Measurements from ENCODE around the gene USP4.

USP4 gene

GRCh38 chr3:49371946-49372345 is 32.1 kb upstream of the USP4 start:
- Histone ChIP-seq H3K4me3 (ENCODE audit: low read depth, low read length, poor library complexity, severe bottlenecking) (no peak overlapping the region), H3K4me1 (ENCODE audit: insufficient read depth, low read length, severe bottlenecking) (no peaks in the 10 kb centered on the region), H4K20me1 (ENCODE audit: insufficient read depth, low read length) (no peaks in the 10 kb centered on the region), H3K4me2 (ENCODE audit: low read length) (no peak overlapping the region), H3K9me3 (ENCODE audit: low read length) (no peaks in the 10 kb centered on the region), H2AFZ (ENCODE audit: low read length) (no peak overlapping the region), H3K27ac (ENCODE audit: low read depth, low read length, poor library complexity, severe bottlenecking) (no peak overlapping the region), H3K36me3 (ENCODE audit: insufficient read depth, low read length) (peaks cover 90% of the 10 kb centered on the region), H3K9ac (ENCODE audit: low read length) (no peak overlapping the region), H3K27me3 (ENCODE audit: insufficient read depth, low read length) (no peaks in the 10 kb centered on the region), H3K79me2 (ENCODE audit: insufficient read depth, low read length) (peaks cover 40% of the 10 kb centered on the region), H3K9me2 (ENCODE audit: low read depth, low read length) (no peaks in the 10 kb centered on the region), H3F3A (ENCODE audit: insufficient read depth, low read length) (no peaks in the 10 kb centered on the region)
- TF ChIP-seq, protein P1, sequence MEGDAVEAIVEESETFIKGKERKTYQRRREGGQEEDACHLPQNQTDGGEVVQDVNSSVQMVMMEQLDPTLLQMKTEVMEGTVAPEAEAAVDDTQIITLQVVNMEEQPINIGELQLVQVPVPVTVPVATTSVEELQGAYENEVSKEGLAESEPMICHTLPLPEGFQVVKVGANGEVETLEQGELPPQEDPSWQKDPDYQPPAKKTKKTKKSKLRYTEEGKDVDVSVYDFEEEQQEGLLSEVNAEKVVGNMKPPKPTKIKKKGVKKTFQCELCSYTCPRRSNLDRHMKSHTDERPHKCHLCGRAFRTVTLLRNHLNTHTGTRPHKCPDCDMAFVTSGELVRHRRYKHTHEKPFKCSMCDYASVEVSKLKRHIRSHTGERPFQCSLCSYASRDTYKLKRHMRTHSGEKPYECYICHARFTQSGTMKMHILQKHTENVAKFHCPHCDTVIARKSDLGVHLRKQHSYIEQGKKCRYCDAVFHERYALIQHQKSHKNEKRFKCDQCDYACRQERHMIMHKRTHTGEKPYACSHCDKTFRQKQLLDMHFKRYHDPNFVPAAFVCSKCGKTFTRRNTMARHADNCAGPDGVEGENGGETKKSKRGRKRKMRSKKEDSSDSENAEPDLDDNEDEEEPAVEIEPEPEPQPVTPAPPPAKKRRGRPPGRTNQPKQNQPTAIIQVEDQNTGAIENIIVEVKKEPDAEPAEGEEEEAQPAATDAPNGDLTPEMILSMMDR (IDR thresholded peaks at IDR 0.05; ENCODE audit: low read length): no peak
- no peak for TF ChIP-seq EZH2 (IDR thresholded peaks at IDR 0.05; ENCODE audit: borderline replicate concordance, low read length)

GRCh38 chr3:49370585-49371290 is 30.9 kb upstream of the USP4 start:
- no peaks in the 10 kb centered on the region for H3K9me3 ChIP-seq (ENCODE audit: low read length)
- no peaks in the 10 kb centered on the region for H3K9me2 ChIP-seq (ENCODE audit: low read depth, low read length)
- H3K36me3 ChIP-seq (ENCODE audit: insufficient read depth, low read length): peaks cover 95% of the 10 kb centered on the region
- H3K4me3 ChIP-seq (ENCODE audit: low read depth, low read length, poor library complexity, severe bottlenecking): no peak overlapping the region
- no peaks in the 10 kb centered on the region for H3K4me1 ChIP-seq (ENCODE audit: insufficient read depth, low read length, severe bottlenecking)
- TF ChIP-seq, protein P1 (IDR thresholded peaks at IDR 0.05; ENCODE audit: low read length): no peak
- TF ChIP-seq EZH2 (IDR thresholded peaks at IDR 0.05; ENCODE audit: borderline replicate concordance, low read length): no peak
- no peaks in the 10 kb centered on the region for H4K20me1 ChIP-seq (ENCODE audit: insufficient read depth, low read length)
- no peak overlapping the region for H3K4me2 ChIP-seq (ENCODE audit: low read length)
- no peaks in the 10 kb centered on the region for H3F3A ChIP-seq (ENCODE audit: insufficient read depth, low read length)
- no peak overlapping the region for H3K27ac ChIP-seq (ENCODE audit: low read depth, low read length, poor library complexity, severe bottlenecking)
- H3K9ac ChIP-seq (ENCODE audit: low read length): no peak overlapping the region
- H3K79me2 ChIP-seq (ENCODE audit: insufficient read depth, low read length): peaks cover 29% of the 10 kb centered on the region
- no peaks in the 10 kb centered on the region for H3K27me3 ChIP-seq (ENCODE audit: insufficient read depth, low read length)
- no peak overlapping the region for H2AFZ ChIP-seq (ENCODE audit: low read length)

GRCh38 chr3:49362561-49362960 is 22.7 kb upstream of the USP4 start:
- Histone ChIP-seq H3K9me2 (ENCODE audit: low read depth, low read length) (no peaks in the 10 kb centered on the region), H3K4me2 (ENCODE audit: low read length) (no peak overlapping the region), H3K9ac (ENCODE audit: low read length) (no peak overlapping the region), H3K9me3 (ENCODE audit: low read length) (no peaks in the 10 kb centered on the region), H3K4me1 (ENCODE audit: insufficient read depth, low read length, severe bottlenecking) (peaks cover 13% of the 10 kb centered on the region), H3K79me2 (ENCODE audit: insufficient read depth, low read length) (no peaks in the 10 kb centered on the region), H2AFZ (ENCODE audit: low read length) (no peak overlapping the region), H3K4me3 (ENCODE audit: low read depth, low read length, poor library complexity, severe bottlenecking) (no peak overlapping the region), H3K27me3 (ENCODE audit: insufficient read depth, low read length) (no peaks in the 10 kb centered on the region), H4K20me1 (ENCODE audit: insufficient read depth, low read length) (no peaks in the 10 kb centered on the region), H3K36me3 (ENCODE audit: insufficient read depth, low read length) (peaks cover 87% of the 10 kb centered on the region), H3F3A (ENCODE audit: insufficient read depth, low read length) (peaks cover 12% of the 10 kb centered on the region), H3K27ac (ENCODE audit: low read depth, low read length, poor library complexity, severe bottlenecking) (no peak overlapping the region)
- TF ChIP-seq, protein P1 (IDR thresholded peaks at IDR 0.05; ENCODE audit: low read length): no peak
- no peak for TF ChIP-seq EZH2 (IDR thresholded peaks at IDR 0.05; ENCODE audit: borderline replicate concordance, low read length)
